Measurements from ENCODE around the gene DLGAP1. TPM values are rescaled to one million over a fixed set of nuclear protein-coding genes. Genes with fewer than 3 reads are reported as not detected.
"Not testable (repeated sequence)": the region's sequence is repeated elsewhere in the genome, so short reads cannot be mapped to it uniquely, and the experiment has no call there.

DLGAP1 gene
- total RNA-seq, 3 donors from 2014 or later (not counting 1 experiment from before 2014, with no cell fraction given): not detected

DNA sequence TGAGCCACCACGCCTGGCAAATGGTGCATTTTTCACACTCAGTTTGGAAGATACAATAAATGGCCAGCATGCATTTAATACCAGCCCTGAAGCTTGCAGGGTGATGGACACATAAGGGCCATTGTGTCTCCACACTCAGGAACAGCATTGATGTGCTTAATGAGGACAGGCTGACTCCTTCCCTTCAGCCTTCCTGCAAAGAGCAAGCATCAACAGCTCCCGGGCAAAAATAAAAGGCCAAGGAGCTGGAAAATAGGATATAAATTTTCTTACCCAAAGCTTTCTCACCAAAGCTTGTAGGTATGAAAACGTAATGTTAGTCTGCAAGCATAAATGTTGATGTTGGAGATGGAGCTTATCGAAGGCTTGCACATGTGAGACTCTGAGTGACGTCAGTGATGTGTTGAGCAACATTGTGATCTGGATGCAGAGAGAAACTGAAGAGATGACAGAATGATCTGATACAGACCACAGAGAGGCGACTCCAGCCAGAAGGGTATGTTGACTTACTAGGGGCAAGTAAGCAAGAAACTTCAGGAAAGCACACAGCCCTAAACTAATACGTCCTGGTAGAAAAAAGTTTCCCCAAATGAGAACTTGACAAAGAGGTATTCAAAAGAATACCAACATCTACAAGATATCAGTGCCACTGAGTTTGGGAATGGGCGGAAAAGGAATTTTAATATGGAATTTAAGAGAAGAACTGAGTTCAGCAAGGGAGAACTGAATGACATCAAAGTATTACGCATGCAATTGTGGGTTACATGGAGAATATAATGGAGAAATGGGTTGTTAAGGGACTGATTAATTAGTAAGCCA is 748.6 kb downstream of the DLGAP1 start:
- TF ChIP-seq, protein P1, sequence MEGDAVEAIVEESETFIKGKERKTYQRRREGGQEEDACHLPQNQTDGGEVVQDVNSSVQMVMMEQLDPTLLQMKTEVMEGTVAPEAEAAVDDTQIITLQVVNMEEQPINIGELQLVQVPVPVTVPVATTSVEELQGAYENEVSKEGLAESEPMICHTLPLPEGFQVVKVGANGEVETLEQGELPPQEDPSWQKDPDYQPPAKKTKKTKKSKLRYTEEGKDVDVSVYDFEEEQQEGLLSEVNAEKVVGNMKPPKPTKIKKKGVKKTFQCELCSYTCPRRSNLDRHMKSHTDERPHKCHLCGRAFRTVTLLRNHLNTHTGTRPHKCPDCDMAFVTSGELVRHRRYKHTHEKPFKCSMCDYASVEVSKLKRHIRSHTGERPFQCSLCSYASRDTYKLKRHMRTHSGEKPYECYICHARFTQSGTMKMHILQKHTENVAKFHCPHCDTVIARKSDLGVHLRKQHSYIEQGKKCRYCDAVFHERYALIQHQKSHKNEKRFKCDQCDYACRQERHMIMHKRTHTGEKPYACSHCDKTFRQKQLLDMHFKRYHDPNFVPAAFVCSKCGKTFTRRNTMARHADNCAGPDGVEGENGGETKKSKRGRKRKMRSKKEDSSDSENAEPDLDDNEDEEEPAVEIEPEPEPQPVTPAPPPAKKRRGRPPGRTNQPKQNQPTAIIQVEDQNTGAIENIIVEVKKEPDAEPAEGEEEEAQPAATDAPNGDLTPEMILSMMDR (IDR thresholded peaks at IDR 0.05): no peak
- Mint-ChIP-seq H3K36me3 (no peaks in the 10 kb centered on the region), H3K27ac (no peak overlapping the region), H3K4me1 (no peaks in the 10 kb centered on the region), H3K27me3 (ENCODE audit: low read depth in 2 of 2) (peaks cover 25 to 64% of the 10 kb centered on the region in 2 donors), H3K4me3 (no peak overlapping the region), H3K9me3 (no peaks in the 10 kb centered on the region)
- Histone ChIP-seq H3K27me3 (ENCODE audit: control insufficient read depth, insufficient read depth, low read length) (no peaks in the 10 kb centered on the region), H3K4me1 (ENCODE audit: control insufficient read depth, insufficient read depth, low read length) (no peaks in the 10 kb centered on the region), H3K27ac (ENCODE audit: low read length) (no peak overlapping the region), H3K36me3 (ENCODE audit: control insufficient read depth, insufficient read depth, low read length) (no peaks in the 10 kb centered on the region), H3K9me3 (ENCODE audit: control insufficient read depth, insufficient read depth, low read length) (no peaks in the 10 kb centered on the region), H3K4me3 (ENCODE audit: low read length) (no peak overlapping the region)
- WGBS (ENCODE audit: insufficient coverage): 81% methylated on average over 8 of the region's 9 CpGs
- ATAC-seq (peak in 1 of 3 donors; percentile 54), DNase-seq (no peak)
- intact Hi-C loops (cut with micrococcal nuclease): no loop called here

DNA sequence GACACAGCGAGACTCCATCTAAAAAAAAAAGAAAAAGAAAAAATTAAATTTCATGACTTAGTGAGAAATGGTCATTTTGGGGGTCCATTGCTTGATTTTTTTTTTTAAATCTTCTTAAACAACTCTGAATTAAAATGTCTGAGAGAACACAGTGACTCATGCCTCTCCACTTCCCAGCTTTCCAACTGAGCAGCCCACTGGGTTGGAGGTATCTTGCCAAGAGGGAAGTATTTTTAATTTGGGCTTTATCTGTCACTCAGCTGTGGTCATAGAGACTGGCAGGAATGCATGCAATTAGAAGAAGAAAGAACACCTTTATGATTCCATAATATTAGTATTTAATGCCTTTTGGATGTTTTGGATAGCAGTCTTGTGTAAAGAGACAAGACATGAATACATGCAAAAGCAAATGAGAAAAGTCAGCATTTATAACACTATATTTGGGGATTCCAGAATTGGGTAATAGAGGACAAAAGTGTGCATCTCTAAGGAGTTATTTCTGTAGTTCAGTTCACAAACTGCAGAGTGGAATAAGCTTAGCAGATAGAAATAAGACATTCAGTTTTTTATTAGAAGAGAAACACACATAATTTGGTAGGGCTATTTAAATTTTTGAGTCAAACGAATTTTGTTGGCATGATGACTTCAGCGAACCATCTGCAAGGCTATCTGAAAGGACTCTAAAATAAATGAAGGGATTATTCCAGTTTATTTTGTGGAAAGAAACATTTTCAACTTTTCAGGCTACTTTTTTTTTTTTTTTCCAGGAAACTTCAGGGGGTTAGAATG is 750.4 kb downstream of the DLGAP1 start:
- WGBS (ENCODE audit: insufficient coverage): 90% methylated on average over 3 of the region's 3 CpGs
- Histone ChIP-seq H3K27ac (ENCODE audit: low read length) (no peak overlapping the region), H3K36me3 (ENCODE audit: control insufficient read depth, insufficient read depth, low read length) (no peaks in the 10 kb centered on the region), H3K9me3 (ENCODE audit: control insufficient read depth, insufficient read depth, low read length) (no peaks in the 10 kb centered on the region), H3K4me3 (ENCODE audit: low read length) (no peak overlapping the region), H3K27me3 (ENCODE audit: control insufficient read depth, insufficient read depth, low read length) (peaks cover 7% of the 10 kb centered on the region), H3K4me1 (ENCODE audit: control insufficient read depth, insufficient read depth, low read length) (peaks cover 5% of the 10 kb centered on the region)
- Mint-ChIP-seq H3K9me3 (no peaks in the 10 kb centered on the region), H3K36me3 (no peaks in the 10 kb centered on the region), H3K27ac (no peak overlapping the region), H3K27me3 (ENCODE audit: low read depth in 2 of 2) (peaks cover 24 to 52% of the 10 kb centered on the region in 2 donors), H3K4me3 (no peak overlapping the region), H3K4me1 (no peaks in the 10 kb centered on the region)
- ATAC-seq (no peak), DNase-seq (no peak)
- intact Hi-C loops (cut with micrococcal nuclease): no loop called here
- TF ChIP-seq, protein P1 (IDR thresholded peaks at IDR 0.05): no peak

GRCh38 chr18:3703732-3704176 is 751.4 kb downstream of the DLGAP1 start:
- Histone ChIP-seq H3K27me3 (ENCODE audit: control insufficient read depth, insufficient read depth, low read length) (peaks cover 7% of the 10 kb centered on the region), H3K4me3 (ENCODE audit: low read length) (no peak overlapping the region), H3K4me1 (ENCODE audit: control insufficient read depth, insufficient read depth, low read length) (peaks cover 9% of the 10 kb centered on the region), H3K27ac (ENCODE audit: low read length) (no peak overlapping the region), H3K36me3 (ENCODE audit: control insufficient read depth, insufficient read depth, low read length) (no peaks in the 10 kb centered on the region), H3K9me3 (ENCODE audit: control insufficient read depth, insufficient read depth, low read length) (no peaks in the 10 kb centered on the region)
- ATAC-seq (peak in 1 of 3 donors; percentile 38), DNase-seq (peak in 1 of 2 donors; percentile 35)
- intact Hi-C loops (cut with micrococcal nuclease): no loop called here
- WGBS (ENCODE audit: insufficient coverage): 18% methylated on average over 7 of the region's 7 CpGs
- Mint-ChIP-seq H3K9me3 (no peaks in the 10 kb centered on the region), H3K4me1 (no peaks in the 10 kb centered on the region), H3K36me3 (no peaks in the 10 kb centered on the region), H3K27me3 (ENCODE audit: low read depth in 2 of 2) (peaks cover 31 to 49% of the 10 kb centered on the region in 2 donors), H3K4me3 (no peak overlapping the region), H3K27ac (no peak overlapping the region)
- TF ChIP-seq, protein P1 (IDR thresholded peaks at IDR 0.05): no peak

DNA sequence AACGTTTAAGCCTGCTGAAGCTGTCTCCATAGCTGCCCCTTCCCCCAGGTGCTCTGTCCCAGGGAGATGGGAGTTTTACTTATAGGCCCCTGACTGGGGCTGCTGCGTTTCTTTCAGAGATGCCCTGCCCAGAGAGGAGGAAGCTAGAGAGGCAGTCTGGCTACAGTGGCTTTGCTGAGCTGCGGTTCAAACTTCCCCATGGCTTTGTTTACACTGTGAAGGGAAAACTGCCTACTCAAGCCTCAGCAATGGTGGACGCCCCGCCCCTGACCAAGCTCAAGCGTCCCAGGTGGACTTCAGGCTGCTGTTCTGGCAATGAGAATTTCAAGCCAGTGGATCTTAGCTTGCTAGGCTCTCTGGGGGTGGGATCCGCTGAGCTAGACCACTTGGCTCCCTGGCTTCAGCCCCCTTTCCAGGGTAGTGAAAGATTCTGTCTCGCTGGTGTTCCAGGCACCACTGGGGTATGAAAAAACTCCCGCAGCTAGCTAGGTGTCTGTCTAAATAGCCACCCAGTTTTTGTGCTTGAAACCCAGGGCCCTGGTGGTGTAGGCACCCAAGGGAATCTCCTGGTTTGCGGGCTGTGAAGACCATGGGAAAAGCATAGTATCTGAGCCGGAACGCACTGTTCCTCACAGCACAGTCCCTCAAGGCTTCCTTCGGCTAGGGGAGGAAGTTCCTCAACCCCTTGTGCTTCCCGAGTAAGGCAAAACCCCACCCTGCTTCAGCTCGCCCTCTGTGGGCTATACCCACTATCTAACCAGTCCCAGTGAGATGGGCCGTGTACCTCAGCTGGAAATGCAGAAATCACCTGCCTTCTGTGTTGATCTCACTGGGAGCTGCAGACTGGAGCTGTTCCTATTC is 755.2 kb downstream of the DLGAP1 start:
- H3K27ac Mint-ChIP-seq; intact Hi-C loops (cut with micrococcal nuclease); H3K4me1 ChIP-seq (ENCODE audit: control insufficient read depth, insufficient read depth, low read length); H3K4me3 Mint-ChIP-seq; H3K9me3 Mint-ChIP-seq; H3K4me1 Mint-ChIP-seq; H3K36me3 Mint-ChIP-seq; H3K27me3 ChIP-seq (ENCODE audit: control insufficient read depth, insufficient read depth, low read length); H3K9me3 ChIP-seq (ENCODE audit: control insufficient read depth, insufficient read depth, low read length); H3K36me3 ChIP-seq (ENCODE audit: control insufficient read depth, insufficient read depth, low read length); H3K4me3 ChIP-seq (ENCODE audit: low read length); H3K27ac ChIP-seq (ENCODE audit: low read length); DNase-seq: not testable (repeated sequence)
- peaks cover 33 to 47% of the 10 kb centered on the region in 2 donors for H3K27me3 Mint-ChIP-seq (ENCODE audit: low read depth in 2 of 2)
- WGBS (ENCODE audit: insufficient coverage): 11% methylated on average over 16 of the region's 16 CpGs
- ATAC-seq: peak in 2 of 3 donors; percentile 30 to 74

- H3K36me3 Mint-ChIP-seq; H3K4me1 Mint-ChIP-seq; H3K4me3 Mint-ChIP-seq; H3K9me3 ChIP-seq (ENCODE audit: control insufficient read depth, insufficient read depth, low read length); H3K4me3 ChIP-seq (ENCODE audit: low read length); H3K27ac Mint-ChIP-seq; ATAC-seq; H3K4me1 ChIP-seq (ENCODE audit: control insufficient read depth, insufficient read depth, low read length); H3K27me3 ChIP-seq (ENCODE audit: control insufficient read depth, insufficient read depth, low read length); H3K36me3 ChIP-seq (ENCODE audit: control insufficient read depth, insufficient read depth, low read length); H3K27ac ChIP-seq (ENCODE audit: low read length); H3K9me3 Mint-ChIP-seq; DNase-seq; intact Hi-C loops (cut with micrococcal nuclease): not testable (repeated sequence)
- 56% methylated on average over 4 of the region's 5 CpGs for WGBS (ENCODE audit: insufficient coverage)
- peaks cover 3 to 22% of the 10 kb centered on the region in 2 donors for H3K27me3 Mint-ChIP-seq (ENCODE audit: low read depth in 2 of 2)
Observed at GRCh38 chr18:3694030-3694778, 760.9 kb downstream of the DLGAP1 start.
